Lower lobe of right lung (tissue), 2 donors: ENCODE measurements around the gene ARSK. TPM values are rescaled to one million over a fixed set of nuclear protein-coding genes. Genes with fewer than 3 reads are reported as not detected.

Experiments
- ATAC-seq, 2 donors: fragments of 200-7000 bp; cut with Tn5 transposase; one replicate each; pipeline ENCODE4 v1.9.1; 2020 to 2022; ENCODE audit warnings: mild to moderate bottlenecking in 2 of 2, moderate library complexity in 2 of 2
- DNase-seq: peaks from one replicate; pipeline ENCODE4 v3.0.0-alpha.2; 2020
- H3K27ac ChIP-seq: fragments of 200-600 bp; one replicate; pipeline ENCODE4 v1.8.0; 2022
- H3K27me3 ChIP-seq: fragments of 200-600 bp; one replicate; pipeline ENCODE4 v1.8.0; 2022; ENCODE audit warnings: low read depth
- H3K36me3 ChIP-seq: fragments of 200-600 bp; one replicate; pipeline ENCODE4 v1.8.0; 2022; ENCODE audit warnings: mild to moderate bottlenecking
- H3K4me1 ChIP-seq: fragments of 200-600 bp; one replicate; pipeline ENCODE4 v1.8.0; 2022
- H3K4me3 ChIP-seq: fragments of 200-600 bp; one replicate; pipeline ENCODE4 v1.8.0; 2022; ENCODE audit warnings: mild to moderate bottlenecking
- H3K9me3 ChIP-seq: fragments of 200-600 bp; one replicate; pipeline ENCODE4 v1.8.0; 2022
- CTCF ChIP-seq: fragments of 200-600 bp; IDR thresholded peaks from one replicate; pipeline ENCODE4 v1.8.0; 2022; ENCODE audit warnings: antibody characterized with exemption, mild to moderate bottlenecking
- intact Hi-C: fragments of 100-400 bp; cut with DNase I; formaldehyde crosslinking; loops from one replicate; pipeline ENCODE4 v1.11.0; 2022
- total RNA-seq: library from RNA; stranded (reverse); fragmentation: NEBNext Ultra II Directional; extraction: Animal tissue kit (Norgen Biotek cat#: 25700); gene quantifications from one replicate; pipeline ENCODE4 v1.2.1, GENCODE V29; 2021
- donor health status: DM: no; HTN: yes; CAD: no; lungs with severe emphysema.

The ARSK gene
- total RNA-seq, 1 donor from 2014 or later = 5.6 TPM

DNA sequence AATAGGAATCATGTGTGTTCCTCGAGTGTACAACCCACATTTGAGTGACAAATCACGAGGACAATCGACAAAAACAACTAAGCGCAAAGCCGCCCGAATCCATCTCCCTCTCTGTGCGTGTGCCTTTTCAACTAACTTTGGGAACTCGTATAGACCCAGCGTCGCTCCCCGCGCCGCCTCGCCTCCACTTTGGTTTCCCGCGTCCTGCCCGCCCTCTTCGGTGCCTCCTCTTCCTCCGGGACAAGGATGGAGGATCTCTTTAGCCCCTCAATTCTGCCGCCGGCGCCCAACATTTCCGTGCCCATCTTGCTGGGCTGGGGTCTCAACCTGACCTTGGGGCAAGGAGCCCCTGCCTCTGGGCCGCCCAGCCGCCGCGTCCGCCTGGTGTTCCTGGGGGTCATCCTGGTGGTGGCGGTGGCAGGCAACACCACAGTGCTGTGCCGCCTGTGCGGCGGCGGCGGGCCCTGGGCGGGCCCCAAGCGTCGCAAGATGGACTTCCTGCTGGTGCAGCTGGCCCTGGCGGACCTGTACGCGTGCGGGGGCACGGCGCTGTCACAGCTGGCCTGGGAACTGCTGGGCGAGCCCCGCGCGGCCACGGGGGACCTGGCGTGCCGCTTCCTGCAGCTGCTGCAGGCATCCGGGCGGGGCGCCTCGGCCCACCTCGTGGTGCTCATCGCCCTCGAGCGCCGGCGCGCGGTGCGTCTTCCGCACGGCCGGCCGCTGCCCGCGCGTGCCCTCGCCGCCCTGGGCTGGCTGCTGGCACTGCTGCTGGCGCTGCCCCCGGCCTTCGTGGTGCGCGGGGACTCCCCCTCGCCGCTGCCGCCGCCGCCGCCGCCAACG lies 65.3 kb downstream of the ARSK start, which contains the start of gene GPR150:
TSS of gene GPR150 (plus strand) at position 58 of the 840 bp plus-strand sequence. CDS start at position 247, 189 bp downstream.
- Histone ChIP-seq H3K36me3 (no peaks in the 10 kb centered on the region), H3K4me1 (peaks cover 23% of the 10 kb centered on the region), H3K9me3 (no peaks in the 10 kb centered on the region), H3K4me3 (peak within 1 kb of the TSS; percentile 70), H3K27me3 (no peaks in the 10 kb centered on the region), H3K27ac (peak within 1 kb of the TSS; percentile 74)
- intact Hi-C loops = no loop called here
- DNase-seq (peak; percentile 79), ATAC-seq (peak; percentile 78 to 84)
- TF ChIP-seq CTCF = no peak

DNA sequence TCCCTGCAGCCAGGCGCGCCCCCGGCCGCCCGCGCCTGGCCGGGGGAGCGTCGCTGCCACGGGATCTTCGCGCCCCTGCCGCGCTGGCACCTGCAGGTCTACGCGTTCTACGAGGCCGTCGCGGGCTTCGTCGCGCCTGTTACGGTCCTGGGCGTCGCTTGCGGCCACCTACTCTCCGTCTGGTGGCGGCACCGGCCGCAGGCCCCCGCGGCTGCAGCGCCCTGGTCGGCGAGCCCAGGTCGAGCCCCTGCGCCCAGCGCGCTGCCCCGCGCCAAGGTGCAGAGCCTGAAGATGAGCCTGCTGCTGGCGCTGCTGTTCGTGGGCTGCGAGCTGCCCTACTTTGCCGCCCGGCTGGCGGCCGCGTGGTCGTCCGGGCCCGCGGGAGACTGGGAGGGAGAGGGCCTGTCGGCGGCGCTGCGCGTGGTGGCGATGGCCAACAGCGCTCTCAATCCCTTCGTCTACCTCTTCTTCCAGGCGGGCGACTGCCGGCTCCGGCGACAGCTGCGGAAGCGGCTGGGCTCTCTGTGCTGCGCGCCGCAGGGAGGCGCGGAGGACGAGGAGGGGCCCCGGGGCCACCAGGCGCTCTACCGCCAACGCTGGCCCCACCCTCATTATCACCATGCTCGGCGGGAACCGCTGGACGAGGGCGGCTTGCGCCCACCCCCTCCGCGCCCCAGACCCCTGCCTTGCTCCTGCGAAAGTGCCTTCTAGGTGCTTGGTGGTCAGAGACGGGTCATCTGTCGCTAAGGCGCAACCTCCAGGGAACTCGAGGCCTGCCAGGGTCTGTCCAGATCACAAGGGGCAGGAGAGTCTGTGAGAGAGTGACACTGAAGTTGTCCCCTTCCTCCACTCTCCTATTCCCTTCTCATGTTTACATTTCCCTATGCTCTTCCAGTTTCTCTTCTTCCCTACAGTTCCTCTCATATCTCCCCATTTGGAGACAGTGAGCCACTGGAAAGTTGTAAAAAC lies 66.3 kb downstream of the ARSK start:
- Histone ChIP-seq H3K27ac (peak overlapping the region; percentile 74), H3K4me1 (peaks cover 23% of the 10 kb centered on the region), H3K9me3 (no peaks in the 10 kb centered on the region), H3K4me3 (peak overlapping the region; percentile 70), H3K27me3 (no peaks in the 10 kb centered on the region), H3K36me3 (no peaks in the 10 kb centered on the region)
- peak; percentile 53 for DNase-seq
- ATAC-seq = peak; percentile 72 to 78
- no peak for TF ChIP-seq CTCF
- intact Hi-C loops = no loop called here

GRCh38 chr5:95621839-95622629 lies 67.1 kb downstream of the ARSK start:
- Histone ChIP-seq H3K27ac (no peak overlapping the region), H3K9me3 (no peaks in the 10 kb centered on the region)

DNA sequence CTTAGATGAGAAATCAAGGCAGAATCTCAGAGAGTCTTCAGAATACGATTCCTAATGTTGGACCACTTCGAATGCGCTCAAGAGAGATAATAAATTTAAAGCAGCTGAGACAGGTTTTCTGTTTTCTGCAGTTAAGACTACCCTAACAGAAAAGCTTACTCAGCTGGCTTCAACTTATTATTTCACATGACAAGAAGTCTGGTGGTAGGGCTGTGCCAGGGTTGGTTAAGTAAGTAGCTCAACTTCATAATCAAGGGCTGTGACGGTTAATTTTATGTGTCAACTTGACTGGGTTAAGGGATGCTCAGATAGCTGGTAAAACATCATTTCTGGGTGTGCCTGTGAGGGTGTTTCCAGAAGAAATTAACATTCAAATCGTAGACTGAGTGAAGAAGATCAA lies 68.8 kb downstream of the ARSK start:
- Histone ChIP-seq H3K27ac (no peak overlapping the region), H3K27me3 (no peaks in the 10 kb centered on the region), H3K9me3 (no peaks in the 10 kb centered on the region), H3K36me3 (no peaks in the 10 kb centered on the region), H3K4me1 (peaks cover 23% of the 10 kb centered on the region), H3K4me3 (no peak overlapping the region)
- DNase-seq = no peak
- ATAC-seq = no peak
- TF ChIP-seq CTCF = no peak
- intact Hi-C loops = no loop called here

More at GRCh38 chr5:95621839-95622629, 67.1 kb downstream of the ARSK start:
- H3K4me3 ChIP-seq = peak overlapping the region; percentile 70
- TF ChIP-seq CTCF = no peak
- no peaks in the 10 kb centered on the region for H3K36me3 ChIP-seq
- ATAC-seq (no peak), DNase-seq (no peak)
- intact Hi-C loops = no loop called here
- peaks cover 23% of the 10 kb centered on the region for H3K4me1 ChIP-seq
- no peaks in the 10 kb centered on the region for H3K27me3 ChIP-seq

GRCh38 chr5:95624368-95624767 lies 69.5 kb downstream of the ARSK start:
- DNase-seq (no peak), ATAC-seq (no peak)
- Histone ChIP-seq H3K36me3 (no peaks in the 10 kb centered on the region), H3K27ac (no peak overlapping the region), H3K4me1 (peaks cover 17% of the 10 kb centered on the region), H3K9me3 (no peaks in the 10 kb centered on the region), H3K4me3 (no peak overlapping the region), H3K27me3 (no peaks in the 10 kb centered on the region)
- intact Hi-C loops = no loop called here
- no peak for TF ChIP-seq CTCF
